Colonic mucosa (tissue), 4 donors: Measurements from ENCODE around the gene ZNF800. TPM values are rescaled to one million over a fixed set of nuclear protein-coding genes. Genes with fewer than 3 reads are reported as not detected.

Experiments
- DNase-seq: peaks from one replicate; pipeline ENCODE4 v3.0.0-alpha.2; 2020
- H3K27ac ChIP-seq: fragments of 200-600 bp; one replicate; pipeline ENCODE4 v1.8.0; 2021
- H3K27me3 ChIP-seq: fragments of 200-600 bp; one replicate; pipeline ENCODE4 v1.8.0; 2021
- H3K36me3 ChIP-seq: fragments of 200-600 bp; one replicate; pipeline ENCODE4 v1.8.0; 2021
- H3K4me1 ChIP-seq: fragments of 200-600 bp; one replicate; pipeline ENCODE4 v1.8.0; 2021; ENCODE audit warnings: mild to moderate bottlenecking
- H3K4me3 ChIP-seq: fragments of 200-600 bp; one replicate; pipeline ENCODE4 v1.8.0; 2021
- H3K9ac ChIP-seq, 2 donors: one replicate each; pipeline ENCODE4 v1.7.0; 2013; ENCODE audit warnings: control low read depth in 2 of 2, low read depth in 2 of 2, low read length in 2 of 2
- H3K9me3 ChIP-seq: fragments of 200-600 bp; one replicate; pipeline ENCODE4 v1.8.0; 2021
- intact Hi-C: fragments of 100-400 bp; cut with DNase I; formaldehyde crosslinking; loops from one replicate; pipeline ENCODE4 v1.14.1; 2022
- total RNA-seq, 2 donors: library from RNA; stranded (reverse); fragmentation: NEBNext Ultra II Directional in 1 of 2; extraction: Animal tissue kit (Norgen Biotek cat#: 25700) in 1 of 2; gene quantifications; one replicate each; pipeline ENCODE4 v1.2.1, GENCODE V29; 2021
- TF ChIP-seq, protein P1 (sequence below): fragments of 200-600 bp; IDR thresholded peaks from one replicate; pipeline ENCODE4 v1.8.0; 2022; ENCODE audit warnings: antibody characterized with exemption, mild to moderate bottlenecking
- donor health status: healthy.
- donor health status: DM: no; HTN: no; CAD: no.
- donor health status: DM: no; HTN: no; CAD: no.

Gene ZNF800
- total RNA-seq, 2 donors from 2014 or later = 27.0 to 32.4 TPM

DNA sequence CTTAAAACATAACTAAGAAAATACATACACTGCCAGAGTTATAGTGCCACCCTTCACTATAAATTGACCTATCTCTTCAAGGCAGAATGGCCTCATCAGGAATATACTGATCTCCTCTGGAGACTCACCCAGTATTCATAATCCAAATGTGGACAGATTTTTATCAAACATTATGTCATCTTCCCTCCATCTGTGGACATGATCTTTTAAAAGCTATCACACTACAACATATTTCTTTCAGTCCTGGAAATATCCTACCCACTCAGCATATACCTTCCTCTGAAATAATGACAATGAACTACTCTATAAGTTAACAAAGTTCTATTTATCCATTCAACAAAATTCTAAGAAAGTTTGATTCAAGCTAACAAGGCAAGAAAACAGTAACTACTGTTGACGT is 3.2 kb downstream of the ZNF800 start:
- intact Hi-C loops = no loop called here
- no peaks in the 10 kb centered on the region for H3K4me1 ChIP-seq
- TF ChIP-seq, protein P1, sequence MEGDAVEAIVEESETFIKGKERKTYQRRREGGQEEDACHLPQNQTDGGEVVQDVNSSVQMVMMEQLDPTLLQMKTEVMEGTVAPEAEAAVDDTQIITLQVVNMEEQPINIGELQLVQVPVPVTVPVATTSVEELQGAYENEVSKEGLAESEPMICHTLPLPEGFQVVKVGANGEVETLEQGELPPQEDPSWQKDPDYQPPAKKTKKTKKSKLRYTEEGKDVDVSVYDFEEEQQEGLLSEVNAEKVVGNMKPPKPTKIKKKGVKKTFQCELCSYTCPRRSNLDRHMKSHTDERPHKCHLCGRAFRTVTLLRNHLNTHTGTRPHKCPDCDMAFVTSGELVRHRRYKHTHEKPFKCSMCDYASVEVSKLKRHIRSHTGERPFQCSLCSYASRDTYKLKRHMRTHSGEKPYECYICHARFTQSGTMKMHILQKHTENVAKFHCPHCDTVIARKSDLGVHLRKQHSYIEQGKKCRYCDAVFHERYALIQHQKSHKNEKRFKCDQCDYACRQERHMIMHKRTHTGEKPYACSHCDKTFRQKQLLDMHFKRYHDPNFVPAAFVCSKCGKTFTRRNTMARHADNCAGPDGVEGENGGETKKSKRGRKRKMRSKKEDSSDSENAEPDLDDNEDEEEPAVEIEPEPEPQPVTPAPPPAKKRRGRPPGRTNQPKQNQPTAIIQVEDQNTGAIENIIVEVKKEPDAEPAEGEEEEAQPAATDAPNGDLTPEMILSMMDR = no peak
- no peaks in the 10 kb centered on the region for H3K27me3 ChIP-seq
- H3K9me3 ChIP-seq = no peaks in the 10 kb centered on the region
- H3K27ac ChIP-seq = no peak overlapping the region
- no peak overlapping the region for H3K4me3 ChIP-seq
- DNase-seq = no peak
- H3K36me3 ChIP-seq = no peaks in the 10 kb centered on the region
- no peak overlapping the region for H3K9ac ChIP-seq

- H3K4me3 ChIP-seq = no peak overlapping the region
- no peak overlapping the region for H3K9ac ChIP-seq
- no peak overlapping the region for H3K27ac ChIP-seq
- H3K4me1 ChIP-seq = no peaks in the 10 kb centered on the region
- H3K9me3 ChIP-seq = no peaks in the 10 kb centered on the region
- intact Hi-C loops = no loop called here
- H3K36me3 ChIP-seq = no peaks in the 10 kb centered on the region
- TF ChIP-seq, protein P1 = no peak
- DNase-seq = no peak
- H3K27me3 ChIP-seq = no peaks in the 10 kb centered on the region
Observed at GRCh38 chr7:127387974-127388373, 4.5 kb downstream of the ZNF800 start.

GRCh38 chr7:127383123-127383835 is 9.2 kb downstream of the ZNF800 start:
- TF ChIP-seq, protein P1 = no peak
- Histone ChIP-seq H3K27me3 (no peaks in the 10 kb centered on the region), H3K27ac (no peak overlapping the region), H3K36me3 (no peaks in the 10 kb centered on the region), H3K9ac (no peak overlapping the region), H3K9me3 (no peaks in the 10 kb centered on the region), H3K4me3 (no peak overlapping the region), H3K4me1 (no peaks in the 10 kb centered on the region)
- intact Hi-C loops = no loop called here
- no peak for DNase-seq

DNA sequence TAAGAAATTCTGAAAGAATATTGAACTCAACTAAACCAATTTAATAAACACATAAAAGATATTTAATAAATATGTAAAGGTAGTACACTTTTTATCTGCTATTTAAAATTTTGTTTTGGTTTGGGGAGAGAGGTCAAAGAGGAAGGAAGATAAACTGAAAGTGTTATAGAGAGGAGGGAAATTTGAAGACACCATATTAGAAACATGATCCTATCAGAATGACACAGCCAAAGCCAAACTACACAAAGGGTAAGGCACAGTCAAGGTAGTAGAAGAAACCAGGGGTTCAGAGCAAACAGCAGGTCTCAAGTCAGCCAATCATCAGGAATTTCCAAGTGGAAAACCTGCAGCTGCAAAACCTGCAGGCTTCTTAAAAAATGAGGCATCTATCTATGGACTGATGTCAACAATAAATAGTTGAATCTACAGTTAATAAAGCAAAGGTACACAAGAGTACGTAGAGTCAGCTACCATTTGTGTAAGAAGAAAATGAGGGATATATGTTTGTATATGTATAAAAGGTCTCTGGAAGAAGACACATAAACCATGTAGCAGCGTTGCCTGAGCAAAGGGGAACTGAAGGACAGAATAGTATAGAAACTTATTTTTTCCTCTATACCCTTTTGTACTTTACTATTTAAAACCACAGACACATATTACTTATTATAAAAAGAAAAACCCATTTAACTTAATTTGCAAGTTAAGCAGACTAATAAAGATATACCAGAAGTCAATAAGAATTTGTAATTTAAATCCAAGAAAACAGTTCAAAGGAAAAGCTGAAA is 10.0 kb downstream of the ZNF800 start:
- no peaks in the 10 kb centered on the region for H3K27me3 ChIP-seq
- H3K27ac ChIP-seq = no peak overlapping the region
- DNase-seq = no peak

GRCh38 chr7:127380479-127380878 is 12.0 kb downstream of the ZNF800 start:
- Histone ChIP-seq H3K4me1 (no peaks in the 10 kb centered on the region), H3K27me3 (no peaks in the 10 kb centered on the region), H3K27ac (no peak overlapping the region), H3K9me3 (no peaks in the 10 kb centered on the region), H3K4me3 (no peak overlapping the region), H3K36me3 (no peaks in the 10 kb centered on the region), H3K9ac (no peak overlapping the region)
- DNase-seq = no peak
- intact Hi-C loops = no loop called here
- TF ChIP-seq, protein P1 = no peak

More for the DNA sequence above, 10.0 kb downstream of the ZNF800 start:
- Histone ChIP-seq H3K4me3 (no peak overlapping the region), H3K9me3 (no peaks in the 10 kb centered on the region), H3K36me3 (no peaks in the 10 kb centered on the region), H3K9ac (no peak overlapping the region), H3K4me1 (no peaks in the 10 kb centered on the region)
- TF ChIP-seq, protein P1 = no peak
- intact Hi-C loops = no loop called here
